HG03196 (cell line): ENCODE measurements around the gene TAS2R3.
"Not testable (repeated sequence)": the region's sequence is repeated elsewhere in the genome, so short reads cannot be mapped to it uniquely, and the experiment has no call there.

Experiments used
- ATAC-seq: cut with Tn5 transposase; IDR thresholded peaks from one replicate; pipeline ENCODE4 v1.9.1; 2021; ENCODE audit not compliant: unreplicated experiment

TAS2R3 gene

GRCh38 chr7:141763797-141764196 is at the start of gene TAS2R3:
TSS of gene TAS2R3 (plus strand) at chr7:141764097. CDS start at chr7:141764159, 62 bp downstream.
- ATAC-seq, result no peak

- ATAC-seq, result no peak
These were observed 49.3 kb upstream of the TAS2R3 start for GRCh38 chr7:141714571-141714970.

- no peak for ATAC-seq
These were observed 48.9 kb upstream of the TAS2R3 start for GRCh38 chr7:141715018-141715417.

GRCh38 chr7:141715794-141716689 is 47.9 kb upstream of the TAS2R3 start:
- no peak for ATAC-seq

GRCh38 chr7:141717450-141717849 is 46.4 kb upstream of the TAS2R3 start:
- ATAC-seq, result no peak

- no peak for ATAC-seq
These were observed 41.4 kb upstream of the TAS2R3 start for GRCh38 chr7:141722529-141722928.

- no peak for ATAC-seq
These were observed 34.9 kb upstream of the TAS2R3 start for GRCh38 chr7:141729020-141729419.

- ATAC-seq, result no peak
These were observed 32.3 kb upstream of the TAS2R3 start for GRCh38 chr7:141731476-141732149.

GRCh38 chr7:141737118-141737835 is 26.6 kb upstream of the TAS2R3 start:
- ATAC-seq, result no peak

- peak; percentile 92 for ATAC-seq
These were observed 25.9 kb upstream of the TAS2R3 start, which contains the start of gene SSBP1 for GRCh38 chr7:141737836-141738591. TSS of gene SSBP1 (plus strand) at chr7:141738358. CDS start at chr7:141739167, 809 bp downstream.

- ATAC-seq, result no peak
These were observed 25.3 kb upstream of the TAS2R3 start for GRCh38 chr7:141738592-141739013.

GRCh38 chr7:141739250-141739649 is 24.6 kb upstream of the TAS2R3 start:
- no peak for ATAC-seq

- ATAC-seq, result no peak
These were observed 21.7 kb upstream of the TAS2R3 start for GRCh38 chr7:141742229-141742628.

- ATAC-seq, result no peak
These were observed 19.8 kb upstream of the TAS2R3 start for GRCh38 chr7:141744131-141744530.

GRCh38 chr7:141748396-141748795 is 15.5 kb upstream of the TAS2R3 start:
- ATAC-seq, result no peak

- ATAC-seq, result not testable (repeated sequence)
These were observed 12.0 kb upstream of the TAS2R3 start for GRCh38 chr7:141751904-141752303.

- no peak for ATAC-seq
These were observed 11.3 kb upstream of the TAS2R3 start for GRCh38 chr7:141752634-141753033.

GRCh38 chr7:141754939-141755338 is 9.0 kb upstream of the TAS2R3 start:
- no peak for ATAC-seq

- ATAC-seq, result not testable (repeated sequence)
These were observed 6.2 kb downstream of the TAS2R3 start for GRCh38 chr7:141770083-141770583.

GRCh38 chr7:141776374-141776773 is 12.5 kb downstream of the TAS2R3 start, which contains the start of gene TAS2R4:
TSS of gene TAS2R4 (plus strand) at chr7:141776674. CDS start at chr7:141778489, 1,815 bp downstream.
- no peak for ATAC-seq
